GM12878 (cell line): Measurements from ENCODE around the gene TLL2. TPM values are rescaled to one million over a fixed set of nuclear protein-coding genes. Genes with fewer than 3 reads are reported as not detected.

Experiments
- ATAC-seq: fragments of 200-7000 bp; cut with Tn5 transposase; 3 replicates; pipeline ENCODE4 v1.9.1; 2020; ENCODE audit warnings: mild to moderate bottlenecking, moderate library complexity
- BruUV-seq: library from RNA; stranded (reverse); fragments of 400-500 nt; replicated peaks from 2 replicates; lab custom pipeline; 2021; lab: Mats Ljungman, UMichigan
- CTCF ChIA-PET: fragments of 300-600 bp; sonication (Branson Sonifier 250); formaldehyde crosslinking; extraction: SDS; loops from one replicate; lab custom pipeline; 2021; ENCODE audit warnings: inconsistent platforms; lab: Yijun Ruan, JAX
- POLR2A ChIA-PET: fragments of 350-600 bp; formaldehyde crosslinking; extraction: SDS; loops from one replicate; lab custom pipeline; 2021; ENCODE audit warnings: inconsistent platforms; lab: Charles Lee
- RAD21 ChIA-PET: fragments of 300-600 bp; sonication (Branson Sonifier 250); formaldehyde crosslinking; loops from one replicate; lab custom pipeline; 2023; ENCODE audit warnings: antibody characterized with exemption; ENCODE audit not compliant: unreplicated experiment; lab: Charles Lee
- SMC1A ChIA-PET: fragments of 300-600 bp; sonication (Branson Sonifier 250); formaldehyde crosslinking; loops from one replicate; lab custom pipeline; 2023; ENCODE audit not compliant: unreplicated experiment, uncharacterized antibody; lab: Charles Lee
- DNase-seq: peaks from one replicate; pipeline ENCODE4 v3.0.0-alpha.2; 2011; ENCODE audit warnings: low read depth, low spot score
- FAIRE-seq: peaks from 3 replicates; lab custom pipeline; 2011; peaks lifted over from hg19 to GRCh38; lab: Jason Lieb, UNC
- H2AFZ ChIP-seq: 2 replicates; pipeline ENCODE4 v1.6.0; 2011; ENCODE audit warnings: low read depth, low read length, control low read depth; ENCODE audit not compliant: control insufficient read depth
- H3K27ac ChIP-seq: 2 replicates; pipeline ENCODE4 v1.5.1; 2011; ENCODE audit warnings: control low read depth; ENCODE audit not compliant: control insufficient read depth, insufficient read depth
- H3K27me3 ChIP-seq, 2 experiments: replicated peaks in 1 of 2; 2 replicates each; pipeline versions ENCODE4 v1.6.0 to v1.6.1; 2011; ENCODE audit warnings: low read length in 1 of 2; ENCODE audit not compliant: control insufficient read depth in 2 of 2, insufficient read depth in 2 of 2
- H3K36me3 ChIP-seq, 2 experiments: 2 replicates each; pipeline ENCODE4 v1.5.1; 2011; ENCODE audit warnings: low read length in 1 of 2; ENCODE audit not compliant: control insufficient read depth in 2 of 2, insufficient read depth in 2 of 2
- H3K4me1 ChIP-seq: 2 replicates; pipeline ENCODE4 v1.6.1; 2011; ENCODE audit warnings: mild to moderate bottlenecking, low read length, moderate library complexity, mixed read lengths; ENCODE audit not compliant: control insufficient read depth, insufficient read depth
- H3K4me2 ChIP-seq: 2 replicates; pipeline ENCODE4 v1.6.0; 2011; ENCODE audit warnings: control low read depth; ENCODE audit not compliant: control insufficient read depth, insufficient read depth
- H3K4me3 ChIP-seq: fragments of 200-600 bp; sonication (generic); 2 replicates; pipeline ENCODE4 v1.5.1; 2016
- H3K79me2 ChIP-seq: 2 replicates; pipeline ENCODE4 v1.6.0; 2011; ENCODE audit warnings: low read length; ENCODE audit not compliant: control insufficient read depth, insufficient read depth
- H3K9ac ChIP-seq: 2 replicates; pipeline ENCODE4 v1.8.0; 2011; ENCODE audit warnings: low read length, control low read depth, mixed read lengths; ENCODE audit not compliant: control insufficient read depth, insufficient read depth
- H3K9me3 ChIP-seq: replicated peaks from 3 replicates; pipeline ENCODE4 v1.5.1; 2011; ENCODE audit warnings: mild to moderate bottlenecking, low read length; ENCODE audit not compliant: control insufficient read depth, insufficient read depth
- H4K20me1 ChIP-seq: 2 replicates; pipeline ENCODE4 v1.6.0; 2011; ENCODE audit not compliant: control insufficient read depth, insufficient read depth
- TCF12 ChIP-seq: IDR thresholded peaks from 2 replicates; pipeline ENCODE4 v1.6.1; 2011; ENCODE audit warnings: low read depth, mild to moderate bottlenecking, low read length
- YBX1 ChIP-seq: fragments of 450-650 bp; IDR thresholded peaks from 2 replicates; pipeline ENCODE4 v1.6.1; 2016; ENCODE audit warnings: antibody characterized with exemption
- WGBS: methylation state at CpG from one replicate; pipeline ENCODE4 v1.1.6; 2016; ENCODE audit warnings: low lambda C conversion rate; ENCODE audit not compliant: insufficient replicate concordance, insufficient coverage; ENCODE audit errors: missing lambda C conversion rate; 5-methylcytosine and 5-hydroxymethylcytosine counted together
- in situ Hi-C: fragments of 300-500 bp; cut with MboI; formaldehyde crosslinking; loops from 9 replicates; pipeline ENCODE4 v1.14.3; 2018; ENCODE audit warnings: mixed read lengths
- intact Hi-C: fragments of 100-400 bp; cut with micrococcal nuclease; formaldehyde crosslinking; loops from one replicate; pipeline ENCODE4 v1.14.2; 2022; ENCODE audit not compliant: unreplicated experiment
- polyA plus RNA-seq, 11 experiments: library from polyadenylated mRNA; depleted of rRNA in 4 of 11; unstranded in 6 of 11; stranded (reverse) in 5 of 11; fragments of >200 nt; fragmentation: Nextera tagmentation in 4 of 11; fragmentation: Illumina TruSeq in 1 of 11; extraction: Ambion mirVana in 4 of 11; extraction: Trizol in 1 of 11; gene quantifications; 1 replicate in 1 of 11; 2 replicates in 10 of 11; pipeline versions ENCODE4 v1.2.1 to v1.2.3, GENCODE V29; 2011 to 2016; ENCODE audit warnings: inconsistent platforms in 2 of 11, missing spikeins in 2 of 11, low read depth in 1 of 11
- total RNA-seq, 4 experiments: library from RNA; depleted of rRNA in 3 of 4; stranded (reverse); fragments of >200 nt in 3 of 4; fragmentation: Illumina TruSeq in 1 of 4; extraction: Trizol in 1 of 4; gene quantifications; 2 replicates each; pipeline versions ENCODE4 v1.2.1 to v1.2.3, GENCODE V29; 2013 to 2021
- TF ChIP-seq, protein P1 (sequence below): IDR thresholded peaks from 2 replicates; pipeline ENCODE4 v1.6.1; 2012; ENCODE audit warnings: improper control_type of control experiment, low read depth, low read length; ENCODE audit not compliant: insufficient replicate concordance

Gene TLL2
- total and polyA plus RNA-seq, 10 of the 15 experiments (the other 5 are each of a cell fraction or from before 2014, with no cell fraction given): 0.02 to 2.1 (median 0.52) TPM

DNA sequence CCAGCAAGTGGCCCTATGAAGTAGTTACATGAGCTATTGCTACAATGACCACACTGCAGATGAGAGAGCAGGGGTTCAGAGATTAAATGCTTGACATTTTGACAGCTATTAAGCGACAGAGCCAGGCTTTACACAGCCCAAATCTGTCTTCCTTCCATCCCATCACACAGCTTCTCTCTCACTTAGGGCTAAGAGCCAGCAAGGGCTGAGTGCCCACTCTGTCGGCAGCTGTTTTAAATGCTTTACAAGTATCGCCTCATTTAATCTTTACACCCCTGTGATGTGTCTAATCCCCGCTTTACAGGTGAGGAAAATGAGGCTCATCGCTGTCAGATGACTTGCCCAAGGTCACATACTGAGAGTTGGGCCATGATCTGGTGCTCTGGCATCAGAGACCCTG, 139.7 kb downstream of the TLL2 start:
- H3K9ac ChIP-seq: no peak overlapping the region
- TF ChIP-seq TCF12: no peak
- intact Hi-C loops: no loop called here
- H3K4me1 ChIP-seq: peaks cover 8% of the 10 kb centered on the region
- H2AFZ ChIP-seq: no peak overlapping the region
- no peak overlapping the region for H3K4me3 ChIP-seq
- no peak overlapping the region for H3K4me2 ChIP-seq
- 65% methylated on average over 5 of the region's 5 CpGs for WGBS
- no peak for FAIRE-seq
- no peaks in the 10 kb centered on the region for H3K79me2 ChIP-seq
- in situ Hi-C loops: no loop called here
- RAD21 ChIA-PET: interaction anchor here (2.4 kb wide), 1 partner anchor 140 kb away, joined by 14 read pairs; the partner anchor contains the start of gene TLL2
- DNase-seq: no peak
- SMC1A ChIA-PET: interaction anchor here (1.5 to 2.6 kb wide), 6 partner anchors 8 to 144 kb away, joined by 3 to 14 read pairs (median 4); no protein-coding TSS in a partner anchor
- ATAC-seq: no peak
- CTCF ChIA-PET: interaction anchor here (0.7 to 8.1 kb wide), 15 partner anchors 8 to 651 kb away, joined by 3 to 64 read pairs (median 5); partner anchors contain the start of gene TLL2
- H3K27me3 ChIP-seq: no peaks in the 10 kb centered on the region; a peak in 1 of 4 replicates
- H3K9me3 ChIP-seq: no peaks in the 10 kb centered on the region
- POLR2A ChIA-PET: no interaction called here
- BruUV-seq: no TSS peak
- no peaks in the 10 kb centered on the region for H4K20me1 ChIP-seq
- no peaks in the 10 kb centered on the region for H3K36me3 ChIP-seq
- H3K27ac ChIP-seq: no peak overlapping the region

DNA sequence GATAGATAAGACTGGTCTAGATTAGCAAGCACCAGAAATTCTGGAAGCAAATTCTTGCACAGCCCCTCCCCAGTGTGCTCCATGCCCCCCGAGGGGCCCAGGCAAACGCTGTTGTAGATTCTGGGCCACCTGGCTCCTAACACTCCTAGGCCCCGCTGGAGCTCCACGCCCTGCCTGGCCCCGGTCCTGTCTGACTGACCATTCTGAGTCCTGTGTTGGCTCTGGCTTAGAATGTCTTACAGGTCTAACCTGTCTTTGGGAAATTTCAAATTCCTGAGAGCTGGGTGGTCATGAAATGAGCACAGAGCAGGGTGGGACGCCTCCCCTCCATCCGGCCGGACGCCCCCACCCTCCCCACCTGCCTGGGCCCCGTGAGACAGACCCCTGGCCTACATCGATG, 142.4 kb downstream of the TLL2 start:
- Histone ChIP-seq H4K20me1 (no peaks in the 10 kb centered on the region), H3K4me2 (no peak overlapping the region), H2AFZ (no peak overlapping the region), H3K4me3 (no peak overlapping the region), H3K79me2 (no peaks in the 10 kb centered on the region), H3K9ac (no peak overlapping the region), H3K4me1 (peaks cover 8% of the 10 kb centered on the region), H3K9me3 (no peaks in the 10 kb centered on the region), H3K36me3 (no peaks in the 10 kb centered on the region), H3K27me3 (no peaks in the 10 kb centered on the region; a peak in 1 of 4 replicates), H3K27ac (no peak overlapping the region)
- 66% methylated on average over 11 of the region's 11 CpGs for WGBS
- ATAC-seq (no peak), DNase-seq (no peak), FAIRE-seq (no peak)
- ChIA-PET RAD21 (interaction anchor here (0.9 to 1.7 kb wide), 2 partner anchors 23 to 25 kb away, joined by 3 to 5 read pairs; no protein-coding TSS in a partner anchor), SMC1A (interaction anchor here (1.6 kb wide), 1 partner anchor 25 kb away, joined by 3 read pairs; no protein-coding TSS in a partner anchor), CTCF (interaction anchor here (1.0 to 8.1 kb wide), 21 partner anchors 8 to 908 kb away, joined by 3 to 64 read pairs (median 4); partner anchors contain the start of gene TLL2), POLR2A (no interaction called here)
- intact Hi-C loops (no loop called here), in situ Hi-C loops (no loop called here)
- no peak for TF ChIP-seq YBX1
- TF ChIP-seq, protein P1, sequence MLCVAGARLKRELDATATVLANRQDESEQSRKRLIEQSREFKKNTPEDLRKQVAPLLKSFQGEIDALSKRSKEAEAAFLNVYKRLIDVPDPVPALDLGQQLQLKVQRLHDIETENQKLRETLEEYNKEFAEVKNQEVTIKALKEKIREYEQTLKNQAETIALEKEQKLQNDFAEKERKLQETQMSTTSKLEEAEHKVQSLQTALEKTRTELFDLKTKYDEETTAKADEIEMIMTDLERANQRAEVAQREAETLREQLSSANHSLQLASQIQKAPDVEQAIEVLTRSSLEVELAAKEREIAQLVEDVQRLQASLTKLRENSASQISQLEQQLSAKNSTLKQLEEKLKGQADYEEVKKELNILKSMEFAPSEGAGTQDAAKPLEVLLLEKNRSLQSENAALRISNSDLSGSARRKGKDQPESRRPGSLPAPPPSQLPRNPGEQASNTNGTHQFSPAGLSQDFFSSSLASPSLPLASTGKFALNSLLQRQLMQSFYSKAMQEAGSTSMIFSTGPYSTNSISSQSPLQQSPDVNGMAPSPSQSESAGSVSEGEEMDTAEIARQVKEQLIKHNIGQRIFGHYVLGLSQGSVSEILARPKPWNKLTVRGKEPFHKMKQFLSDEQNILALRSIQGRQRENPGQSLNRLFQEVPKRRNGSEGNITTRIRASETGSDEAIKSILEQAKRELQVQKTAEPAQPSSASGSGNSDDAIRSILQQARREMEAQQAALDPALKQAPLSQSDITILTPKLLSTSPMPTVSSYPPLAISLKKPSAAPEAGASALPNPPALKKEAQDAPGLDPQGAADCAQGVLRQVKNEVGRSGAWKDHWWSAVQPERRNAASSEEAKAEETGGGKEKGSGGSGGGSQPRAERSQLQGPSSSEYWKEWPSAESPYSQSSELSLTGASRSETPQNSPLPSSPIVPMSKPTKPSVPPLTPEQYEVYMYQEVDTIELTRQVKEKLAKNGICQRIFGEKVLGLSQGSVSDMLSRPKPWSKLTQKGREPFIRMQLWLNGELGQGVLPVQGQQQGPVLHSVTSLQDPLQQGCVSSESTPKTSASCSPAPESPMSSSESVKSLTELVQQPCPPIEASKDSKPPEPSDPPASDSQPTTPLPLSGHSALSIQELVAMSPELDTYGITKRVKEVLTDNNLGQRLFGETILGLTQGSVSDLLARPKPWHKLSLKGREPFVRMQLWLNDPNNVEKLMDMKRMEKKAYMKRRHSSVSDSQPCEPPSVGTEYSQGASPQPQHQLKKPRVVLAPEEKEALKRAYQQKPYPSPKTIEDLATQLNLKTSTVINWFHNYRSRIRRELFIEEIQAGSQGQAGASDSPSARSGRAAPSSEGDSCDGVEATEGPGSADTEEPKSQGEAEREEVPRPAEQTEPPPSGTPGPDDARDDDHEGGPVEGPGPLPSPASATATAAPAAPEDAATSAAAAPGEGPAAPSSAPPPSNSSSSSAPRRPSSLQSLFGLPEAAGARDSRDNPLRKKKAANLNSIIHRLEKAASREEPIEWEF: no peak
- no TSS peak for BruUV-seq
